G401.6 (cell line): Measurements from ENCODE around the gene TBC1D3E.
"Not testable (repeated sequence)": the region's sequence is repeated elsewhere in the genome, so short reads cannot be mapped to it uniquely, and the experiment has no call there.

Experiments used
- FAIRE-seq: peaks from 2 replicates; lab custom pipeline; 2012; peaks lifted over from hg19 to GRCh38; lab: Jason Lieb, UNC

The TBC1D3E gene

GRCh38 chr17:38127651-38128050 is at the start of gene TBC1D3E:
TSS of gene TBC1D3E (plus strand) at chr17:38127951. CDS start at chr17:38129496, 1,545 bp downstream.
- not testable (repeated sequence) for FAIRE-seq

DNA sequence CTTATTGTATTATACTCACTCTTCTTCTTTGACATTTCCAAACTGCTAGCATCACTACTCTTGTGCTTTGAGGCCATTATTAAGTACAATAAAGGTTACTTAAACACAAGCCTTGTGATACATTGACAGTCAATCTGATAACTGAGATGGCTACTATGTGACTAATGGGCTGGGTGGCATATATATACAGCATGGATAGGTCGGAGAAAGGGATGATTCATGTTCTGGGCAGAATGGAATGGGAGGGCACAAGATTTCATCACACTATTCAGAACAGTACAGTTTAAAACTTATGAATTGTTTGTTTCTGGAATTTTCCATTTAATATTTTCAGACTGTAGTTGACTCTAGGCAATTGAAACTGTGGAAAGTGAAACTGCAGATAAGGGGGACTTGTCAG is 40.4 kb upstream of the TBC1D3E start:
- not testable (repeated sequence) for FAIRE-seq

GRCh38 chr17:38088120-38088519 is 39.6 kb upstream of the TBC1D3E start:
- not testable (repeated sequence) for FAIRE-seq

DNA sequence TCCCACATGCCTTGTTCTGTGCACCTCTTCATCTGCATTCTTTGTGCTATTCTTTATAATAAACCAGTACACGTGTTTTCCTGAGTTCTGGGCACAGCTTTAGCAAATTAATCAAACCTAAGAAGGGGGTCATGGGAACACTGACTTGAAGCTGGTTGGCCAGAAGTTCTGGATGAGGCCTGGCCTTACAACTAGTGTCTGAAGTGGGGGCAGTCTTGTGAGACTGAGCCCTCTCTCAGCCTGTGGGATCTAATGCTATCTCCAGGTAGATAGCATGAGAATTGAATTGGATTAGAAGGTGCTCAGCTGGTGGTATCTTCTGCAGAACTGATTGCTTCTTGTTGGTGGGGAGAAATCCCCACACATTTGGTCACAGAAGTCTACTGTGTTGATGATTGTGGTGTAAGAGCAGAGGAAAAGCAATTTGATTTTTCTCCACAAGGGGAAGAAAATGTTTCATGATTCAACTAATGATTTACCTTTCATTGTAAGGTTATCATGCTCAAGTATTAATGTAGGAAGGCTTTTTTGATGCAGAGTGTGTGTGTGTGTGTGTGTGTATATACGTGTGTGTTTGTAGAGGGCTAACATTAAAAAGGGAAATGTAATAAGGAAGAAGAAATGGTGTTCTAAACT is 33.6 kb upstream of the TBC1D3E start:
- FAIRE-seq = not testable (repeated sequence)

- not testable (repeated sequence) for FAIRE-seq
These were observed 28.5 kb upstream of the TBC1D3E start for GRCh38 chr17:38099262-38099661.

DNA sequence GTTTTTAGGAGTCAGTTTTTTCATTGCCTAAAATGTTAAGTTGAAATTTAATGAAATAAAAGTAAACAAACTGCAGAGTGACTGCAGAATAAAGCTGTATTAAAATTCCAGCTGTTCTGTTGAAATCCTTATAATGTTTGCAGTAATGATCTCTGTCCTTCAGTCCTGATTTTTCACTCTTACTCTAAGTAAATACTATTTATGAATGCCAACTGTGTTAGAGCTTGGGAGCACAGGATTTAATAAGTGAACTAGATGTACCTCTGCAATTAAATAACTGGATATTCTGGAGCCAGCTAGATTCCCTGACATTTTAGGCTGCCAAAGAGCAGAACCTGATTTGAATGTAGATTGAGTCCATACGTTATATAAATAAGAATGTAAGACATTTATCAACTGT is 7.9 kb upstream of the TBC1D3E start:
- not testable (repeated sequence) for FAIRE-seq

DNA sequence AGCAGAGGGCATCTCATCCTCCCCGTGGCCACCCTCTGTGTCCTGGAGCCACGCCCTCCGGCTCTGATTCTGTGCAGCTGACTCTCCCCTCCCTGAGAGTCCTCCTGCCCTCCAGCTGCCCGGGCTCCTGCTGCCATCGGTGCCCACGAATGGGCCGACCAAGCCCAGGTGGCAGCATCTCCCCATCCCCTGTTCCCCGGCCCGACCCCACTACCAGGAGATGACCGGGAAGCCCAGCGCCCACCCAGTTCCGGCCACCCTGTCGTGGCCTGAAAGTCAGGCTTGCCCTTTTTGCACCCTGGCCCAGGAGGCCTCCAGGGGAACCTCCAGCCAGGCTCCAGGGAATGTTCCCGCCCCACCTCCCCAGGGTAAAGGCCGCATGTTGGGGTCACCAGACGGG is 7.1 kb downstream of the TBC1D3E start:
- not testable (repeated sequence) for FAIRE-seq
